B cell (primary cell): Measurements from ENCODE around the gene ACAN.

Source experiments
- EZH2 ChIP-seq: IDR thresholded peaks from 2 replicates; pipeline ENCODE4 v1.6.1; 2012; ENCODE audit warnings: borderline replicate concordance, low read depth, mild to moderate bottlenecking, moderate library complexity, low read length; ENCODE audit not compliant: insufficient read depth, poor library complexity, severe bottlenecking
- TF ChIP-seq, protein P1 (sequence below): fragments of 200-600 bp; IDR thresholded peaks from one replicate; pipeline ENCODE4 v1.8.0; 2022; ENCODE audit warnings: antibody characterized with exemption, mild to moderate bottlenecking

GRCh38 chr15:88800738-88801137 is 2.5 kb upstream of the ACAN start:
- TF ChIP-seq, protein P1, sequence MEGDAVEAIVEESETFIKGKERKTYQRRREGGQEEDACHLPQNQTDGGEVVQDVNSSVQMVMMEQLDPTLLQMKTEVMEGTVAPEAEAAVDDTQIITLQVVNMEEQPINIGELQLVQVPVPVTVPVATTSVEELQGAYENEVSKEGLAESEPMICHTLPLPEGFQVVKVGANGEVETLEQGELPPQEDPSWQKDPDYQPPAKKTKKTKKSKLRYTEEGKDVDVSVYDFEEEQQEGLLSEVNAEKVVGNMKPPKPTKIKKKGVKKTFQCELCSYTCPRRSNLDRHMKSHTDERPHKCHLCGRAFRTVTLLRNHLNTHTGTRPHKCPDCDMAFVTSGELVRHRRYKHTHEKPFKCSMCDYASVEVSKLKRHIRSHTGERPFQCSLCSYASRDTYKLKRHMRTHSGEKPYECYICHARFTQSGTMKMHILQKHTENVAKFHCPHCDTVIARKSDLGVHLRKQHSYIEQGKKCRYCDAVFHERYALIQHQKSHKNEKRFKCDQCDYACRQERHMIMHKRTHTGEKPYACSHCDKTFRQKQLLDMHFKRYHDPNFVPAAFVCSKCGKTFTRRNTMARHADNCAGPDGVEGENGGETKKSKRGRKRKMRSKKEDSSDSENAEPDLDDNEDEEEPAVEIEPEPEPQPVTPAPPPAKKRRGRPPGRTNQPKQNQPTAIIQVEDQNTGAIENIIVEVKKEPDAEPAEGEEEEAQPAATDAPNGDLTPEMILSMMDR: no peak
- TF ChIP-seq EZH2: no peak
